ENCODE data around the gene HDAC3.

Gene HDAC3

DNA sequence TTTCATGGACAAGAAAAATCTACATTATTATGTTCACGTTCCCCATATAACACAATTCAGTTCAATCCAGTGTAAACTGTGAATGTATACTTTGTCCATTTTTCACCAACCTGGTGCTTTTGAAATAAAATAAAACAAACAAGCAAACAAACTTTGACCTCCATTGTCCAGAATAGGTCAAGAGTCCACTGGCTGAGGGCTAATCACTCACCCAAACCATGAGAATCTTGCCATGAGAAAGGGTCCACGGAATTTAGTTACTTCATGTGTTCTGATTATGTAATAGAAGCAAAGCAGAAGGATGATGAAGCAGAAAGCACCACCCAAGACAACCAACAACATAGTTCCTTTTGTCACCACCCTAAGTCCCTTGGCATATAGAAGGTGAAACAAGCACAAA is 46.5 kb downstream of the HDAC3 start:
- TF ChIP-seq, protein P1, sequence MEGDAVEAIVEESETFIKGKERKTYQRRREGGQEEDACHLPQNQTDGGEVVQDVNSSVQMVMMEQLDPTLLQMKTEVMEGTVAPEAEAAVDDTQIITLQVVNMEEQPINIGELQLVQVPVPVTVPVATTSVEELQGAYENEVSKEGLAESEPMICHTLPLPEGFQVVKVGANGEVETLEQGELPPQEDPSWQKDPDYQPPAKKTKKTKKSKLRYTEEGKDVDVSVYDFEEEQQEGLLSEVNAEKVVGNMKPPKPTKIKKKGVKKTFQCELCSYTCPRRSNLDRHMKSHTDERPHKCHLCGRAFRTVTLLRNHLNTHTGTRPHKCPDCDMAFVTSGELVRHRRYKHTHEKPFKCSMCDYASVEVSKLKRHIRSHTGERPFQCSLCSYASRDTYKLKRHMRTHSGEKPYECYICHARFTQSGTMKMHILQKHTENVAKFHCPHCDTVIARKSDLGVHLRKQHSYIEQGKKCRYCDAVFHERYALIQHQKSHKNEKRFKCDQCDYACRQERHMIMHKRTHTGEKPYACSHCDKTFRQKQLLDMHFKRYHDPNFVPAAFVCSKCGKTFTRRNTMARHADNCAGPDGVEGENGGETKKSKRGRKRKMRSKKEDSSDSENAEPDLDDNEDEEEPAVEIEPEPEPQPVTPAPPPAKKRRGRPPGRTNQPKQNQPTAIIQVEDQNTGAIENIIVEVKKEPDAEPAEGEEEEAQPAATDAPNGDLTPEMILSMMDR (IDR thresholded peaks at IDR 0.05; ENCODE audit: control extremely low read depth, extremely low read depth, low read depth, missing control alignments): no peak
- POLR2A ChIA-PET: no interaction called here
- CTCF ChIA-PET: interaction anchor here (1.2 to 10.5 kb wide), 6 partner anchors 9 to 101 kb away, joined by 3 to 359 read pairs (median 54); partner anchors contain the start of genes DIAPH1, HDAC3 and RELL2
- DNase-seq (ENCODE audit: extremely low spot score): no peak

DNA sequence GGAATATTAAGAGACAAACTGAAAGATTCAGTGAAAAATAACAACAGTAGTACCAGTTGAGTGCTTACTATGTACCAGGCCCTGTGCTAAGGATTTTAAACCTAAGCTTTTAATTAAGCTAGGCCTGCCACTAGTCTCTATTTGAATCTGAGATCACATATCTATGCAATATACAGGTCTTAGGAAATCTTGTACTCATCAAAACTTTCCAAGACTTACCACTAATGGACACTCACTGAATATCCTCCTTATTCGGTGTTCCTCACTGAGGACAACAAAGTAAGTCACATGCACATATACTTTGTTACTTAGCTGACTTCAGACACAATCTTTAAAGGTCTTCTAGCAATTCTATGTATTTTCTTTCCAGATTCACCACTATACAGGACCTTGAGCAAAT is 50.4 kb downstream of the HDAC3 start:
- TF ChIP-seq, protein P1 (IDR thresholded peaks at IDR 0.05; ENCODE audit: control extremely low read depth, extremely low read depth, low read depth, missing control alignments): no peak
- no peak for DNase-seq (ENCODE audit: extremely low spot score)
- ChIA-PET POLR2A (no interaction called here), CTCF (interaction anchor here (1.0 to 10.5 kb wide), 4 partner anchors 9 to 51 kb away, joined by 3 to 359 read pairs (median 12); partner anchors contain the start of genes DIAPH1, HDAC3 and RELL2)

GRCh38 chr5:141585594-141585993 is 51.1 kb downstream of the HDAC3 start:
- ChIA-PET POLR2A (no interaction called here), CTCF (interaction anchor here (0.8 to 10.5 kb wide), 8 partner anchors 8 to 51 kb away, joined by 3 to 359 read pairs (median 4); partner anchors contain the start of genes DIAPH1, HDAC3 and RELL2)
- no peak for DNase-seq (ENCODE audit: extremely low spot score)
- TF ChIP-seq, protein P1 (IDR thresholded peaks at IDR 0.05; ENCODE audit: control extremely low read depth, extremely low read depth, low read depth, missing control alignments): no peak

DNA sequence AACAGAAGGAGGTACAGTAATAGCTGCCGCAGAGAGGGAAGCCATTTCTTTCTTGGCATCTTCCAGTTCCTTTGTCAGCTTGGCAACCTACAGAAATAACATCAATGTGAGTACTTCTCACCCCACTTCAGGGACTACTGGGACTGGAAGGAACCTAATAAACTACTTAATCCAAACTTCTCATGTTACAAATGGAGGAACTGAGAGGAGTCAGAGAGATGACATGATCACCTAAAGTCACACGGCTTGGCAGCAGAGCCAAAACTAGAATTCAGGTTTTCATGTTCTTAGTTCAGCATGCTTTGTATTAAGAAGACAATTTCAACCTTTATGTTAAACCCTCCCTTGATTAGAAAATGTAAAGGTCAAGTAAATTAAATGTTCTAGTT is 62.5 kb downstream of the HDAC3 start:
- ChIA-PET CTCF (interaction anchor here (1.2 to 2.9 kb wide), 4 partner anchors 10 to 178 kb away, joined by 3 to 26 read pairs (median 4); no protein-coding TSS in a partner anchor), POLR2A (no interaction called here)
- TF ChIP-seq, protein P1 (IDR thresholded peaks at IDR 0.05; ENCODE audit: control extremely low read depth, extremely low read depth, low read depth, missing control alignments): no peak
- no peak for DNase-seq (ENCODE audit: extremely low spot score)

DNA sequence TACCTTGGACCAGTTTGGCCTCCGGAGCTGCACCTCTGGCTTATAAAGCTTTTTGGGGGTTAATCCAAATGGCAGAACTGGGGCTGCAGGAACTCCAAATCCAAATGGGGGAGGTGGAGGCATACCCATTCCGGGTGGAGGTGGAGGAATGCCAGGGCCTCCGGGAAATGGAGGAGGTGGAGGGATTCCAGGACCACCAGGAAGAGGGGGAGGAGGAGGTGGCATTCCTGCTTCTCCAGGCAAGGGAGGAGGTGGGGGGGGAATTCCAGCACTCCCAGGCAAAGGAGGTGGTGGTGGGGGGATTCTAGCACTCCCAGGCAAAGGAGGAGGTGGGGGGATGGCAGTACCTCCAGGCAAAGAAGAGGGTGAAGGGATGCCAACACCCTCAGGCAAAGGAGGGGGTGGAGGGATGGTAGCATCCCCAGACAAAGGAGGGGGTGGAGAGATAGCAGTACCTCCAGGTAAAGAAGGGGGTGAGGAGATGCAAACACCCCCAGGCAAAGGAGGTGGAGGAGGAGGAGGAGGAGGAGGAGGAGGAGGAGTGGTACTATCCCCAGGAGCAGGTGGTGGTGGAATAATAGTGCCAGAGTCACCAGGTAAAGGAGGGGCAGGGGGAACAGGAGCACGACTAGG is 63.0 kb downstream of the HDAC3 start:
- ChIA-PET CTCF (interaction anchor here (1.0 to 2.9 kb wide), 7 partner anchors 9 to 178 kb away, joined by 3 to 26 read pairs (median 5); partner anchors contain the start of gene PCDHGB7), POLR2A (no interaction called here)
- TF ChIP-seq, protein P1 (IDR thresholded peaks at IDR 0.05; ENCODE audit: control extremely low read depth, extremely low read depth, low read depth, missing control alignments): no peak
- DNase-seq (ENCODE audit: extremely low spot score): no peak

Data from GM10248 (cell line).